ENCODE results near the gene PPOX.

DNA sequence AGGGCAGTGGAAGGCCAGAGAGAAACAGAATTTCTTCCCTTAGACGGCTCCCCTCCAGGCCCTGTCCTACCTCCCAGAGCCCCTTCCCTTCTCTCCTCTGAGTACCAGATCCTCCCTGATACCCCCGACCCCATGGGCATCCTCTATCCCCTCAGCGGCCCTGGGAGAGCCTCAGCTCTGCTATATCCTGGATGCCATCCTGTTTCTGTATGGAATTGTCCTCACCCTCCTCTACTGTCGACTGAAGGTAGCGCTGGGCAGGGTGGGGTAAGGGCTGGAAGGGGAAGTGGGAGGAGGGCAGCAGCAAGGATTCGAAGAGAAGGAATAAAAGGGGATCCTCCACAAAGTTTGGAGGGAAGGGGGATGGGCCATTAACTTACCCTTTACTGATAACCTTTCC, 51.6 kb downstream of the PPOX start:
- no peak for TF ChIP-seq CTCF (IDR thresholded peaks at IDR 0.05; ENCODE audit: insufficient read depth, low read depth, low read length)
- no peak for TF ChIP-seq EZH2 (IDR thresholded peaks at IDR 0.05; ENCODE audit: insufficient read depth, low read length)

All from astrocyte (in vitro differentiated cells and primary cell).